Measurements from ENCODE around the gene WDFY4. TPM values are rescaled to one million over a fixed set of nuclear protein-coding genes. Genes with fewer than 3 reads are reported as not detected.

Gene WDFY4
- polyA plus RNA-seq, 6 donors from 2014 or later, result 46.5 to 98.0 (median 80.0) TPM

GRCh38 chr10:48887982-48888381, 203.3 kb downstream of the WDFY4 start:
- ATAC-seq (ENCODE audit: low read depth in 2 of 2) (no peak), DNase-seq (no peak)
- Mint-ChIP-seq H3K27me3 (no peaks in the 10 kb centered on the region), H3K27ac (peak overlapping the region in 4 of 6 donors; percentile 13 to 57 (median 32)), H3K4me3 (no peak overlapping the region), H3K4me1 (peaks cover 0 to 8% (median 2%) of the 10 kb centered on the region in 3 donors), H3K36me3 (peaks cover 29 to 56% of the 10 kb centered on the region in 2 donors), H3K9me3 (no peaks in the 10 kb centered on the region)

GRCh38 chr10:48890888-48891850, 206.5 kb downstream of the WDFY4 start:
- Mint-ChIP-seq H3K36me3 (peaks cover 29 to 49% of the 10 kb centered on the region in 2 donors), H3K9me3 (no peaks in the 10 kb centered on the region), H3K27ac (peak overlapping the region in 3 of 6 donors; percentile 1 to 59 (median 57)), H3K4me1 (peaks cover 0 to 8% (median 2%) of the 10 kb centered on the region in 3 donors), H3K4me3 (no peak overlapping the region), H3K27me3 (no peaks in the 10 kb centered on the region)
- ATAC-seq (ENCODE audit: low read depth in 2 of 2) (no peak), DNase-seq (no peak)

- DNase-seq, result no peak
- Mint-ChIP-seq H3K4me3 (no peak overlapping the region), H3K9me3 (peaks cover 0 to 2% (median 0%) of the 10 kb centered on the region in 7 donors), H3K27me3 (no peaks in the 10 kb centered on the region), H3K36me3 (peaks cover 29 to 35% of the 10 kb centered on the region in 2 donors), H3K4me1 (peaks cover 0 to 6% (median 2%) of the 10 kb centered on the region in 3 donors), H3K27ac (no peak overlapping the region)
- ATAC-seq (ENCODE audit: low read depth in 2 of 2), result no peak
Measured at GRCh38 chr10:48894911-48895802, 210.5 kb downstream of the WDFY4 start.

GRCh38 chr10:48895803-48896195, 211.1 kb downstream of the WDFY4 start:
- no peaks in the 10 kb centered on the region for H3K27me3 Mint-ChIP-seq
- peak overlapping the region in 1 of 6 donors; percentile 47 for H3K27ac Mint-ChIP-seq
- no peak for ATAC-seq (ENCODE audit: low read depth in 2 of 2)
- DNase-seq, result no peak
- peak overlapping the region in 1 of 8 donors; percentile 33 for H3K4me3 Mint-ChIP-seq
- peaks cover 23 to 29% of the 10 kb centered on the region in 2 donors for H3K36me3 Mint-ChIP-seq
- H3K4me1 Mint-ChIP-seq, result peaks cover 0 to 6% (median 0%) of the 10 kb centered on the region in 3 donors
- H3K9me3 Mint-ChIP-seq, result peaks cover 0 to 2% (median 0%) of the 10 kb centered on the region in 7 donors

GRCh38 chr10:48896756-48897440, 212.2 kb downstream of the WDFY4 start:
- Mint-ChIP-seq H3K4me3 (no peak overlapping the region), H3K36me3 (peaks cover 19 to 26% of the 10 kb centered on the region in 2 donors), H3K27me3 (no peaks in the 10 kb centered on the region), H3K4me1 (peaks cover 0 to 6% (median 0%) of the 10 kb centered on the region in 3 donors), H3K27ac (peak overlapping the region in 2 of 6 donors; percentile 47 to 71), H3K9me3 (peaks cover 0 to 2% (median 0%) of the 10 kb centered on the region in 7 donors)
- no peak for DNase-seq
- ATAC-seq (ENCODE audit: low read depth in 2 of 2), result no peak

- Mint-ChIP-seq H3K36me3 (peaks cover 16 to 27% of the 10 kb centered on the region in 2 donors), H3K27ac (no peak overlapping the region), H3K27me3 (no peaks in the 10 kb centered on the region)
Measured at GRCh38 chr10:48897441-48897790, 212.7 kb downstream of the WDFY4 start.

GRCh38 chr10:48898426-48898825, 213.8 kb downstream of the WDFY4 start:
- Mint-ChIP-seq H3K27ac (peak overlapping the region in 1 of 6 donors; percentile 86), H3K9me3 (peaks cover 0 to 2% (median 0%) of the 10 kb centered on the region in 7 donors), H3K4me3 (no peak overlapping the region), H3K4me1 (peaks cover 0 to 13% (median 5%) of the 10 kb centered on the region in 3 donors), H3K36me3 (peaks cover 14 to 37% of the 10 kb centered on the region in 2 donors), H3K27me3 (no peaks in the 10 kb centered on the region)
- DNase-seq (no peak), ATAC-seq (ENCODE audit: low read depth in 2 of 2) (no peak)

More at GRCh38 chr10:48897441-48897790, 212.7 kb downstream of the WDFY4 start:
- H3K9me3 Mint-ChIP-seq, result peaks cover 0 to 2% (median 0%) of the 10 kb centered on the region in 7 donors
- DNase-seq (no peak), ATAC-seq (ENCODE audit: low read depth in 2 of 2) (no peak)
- H3K4me1 Mint-ChIP-seq, result peaks cover 0 to 7% (median 0%) of the 10 kb centered on the region in 3 donors
- H3K4me3 Mint-ChIP-seq, result no peak overlapping the region

GRCh38 chr10:48899781-48900180, 215.1 kb downstream of the WDFY4 start:
- Mint-ChIP-seq H3K4me3 (no peak overlapping the region), H3K27me3 (no peaks in the 10 kb centered on the region), H3K36me3 (peaks cover 13 to 36% of the 10 kb centered on the region in 2 donors), H3K9me3 (peaks cover 0 to 2% (median 0%) of the 10 kb centered on the region in 7 donors), H3K27ac (peak overlapping the region in 3 of 6 donors; percentile 49 to 89 (median 53)), H3K4me1 (peaks cover 3 to 17% (median 5%) of the 10 kb centered on the region in 3 donors)
- ATAC-seq (ENCODE audit: low read depth in 2 of 2) (no peak), DNase-seq (no peak)

- H3K4me3 Mint-ChIP-seq, result no peak overlapping the region
- DNase-seq, result no peak
- peaks cover 13 to 36% of the 10 kb centered on the region in 2 donors for H3K36me3 Mint-ChIP-seq
- peaks cover 0 to 2% (median 0%) of the 10 kb centered on the region in 7 donors for H3K9me3 Mint-ChIP-seq
- no peak for ATAC-seq (ENCODE audit: low read depth in 2 of 2)
- H3K27ac Mint-ChIP-seq, result peak overlapping the region in 3 of 6 donors; percentile 27 to 89 (median 53)
- H3K4me1 Mint-ChIP-seq, result peaks cover 3 to 17% (median 5%) of the 10 kb centered on the region in 3 donors
- no peaks in the 10 kb centered on the region for H3K27me3 Mint-ChIP-seq
Measured at GRCh38 chr10:48900371-48900801, 215.7 kb downstream of the WDFY4 start.

GRCh38 chr10:48901319-48901718, 216.6 kb downstream of the WDFY4 start:
- no peak for ATAC-seq (ENCODE audit: low read depth in 2 of 2)
- peaks cover 16 to 36% of the 10 kb centered on the region in 2 donors for H3K36me3 Mint-ChIP-seq
- H3K27ac Mint-ChIP-seq, result peak overlapping the region in 1 of 6 donors; percentile 45
- no peaks in the 10 kb centered on the region for H3K27me3 Mint-ChIP-seq
- peaks cover 0 to 2% (median 0%) of the 10 kb centered on the region in 7 donors for H3K9me3 Mint-ChIP-seq
- no peak for DNase-seq
- H3K4me1 Mint-ChIP-seq, result peaks cover 3 to 17% (median 5%) of the 10 kb centered on the region in 3 donors
- no peak overlapping the region for H3K4me3 Mint-ChIP-seq

GRCh38 chr10:48902096-48902495, 217.4 kb downstream of the WDFY4 start:
- H3K27me3 Mint-ChIP-seq, result no peaks in the 10 kb centered on the region
- DNase-seq, result no peak
- no peak for ATAC-seq (ENCODE audit: low read depth in 2 of 2)
- H3K27ac Mint-ChIP-seq, result peak overlapping the region in 1 of 6 donors; percentile 21
- no peaks in the 10 kb centered on the region for H3K9me3 Mint-ChIP-seq
- no peak overlapping the region for H3K4me3 Mint-ChIP-seq
- H3K4me1 Mint-ChIP-seq, result peaks cover 3 to 14% (median 5%) of the 10 kb centered on the region in 3 donors
- peaks cover 23 to 36% of the 10 kb centered on the region in 2 donors for H3K36me3 Mint-ChIP-seq

- Mint-ChIP-seq H3K27ac (peak overlapping the region in 4 of 6 donors; percentile 1 to 91 (median 36)), H3K4me3 (peak overlapping the region in 2 of 8 donors; percentile 10 to 43), H3K9me3 (no peaks in the 10 kb centered on the region), H3K27me3 (no peaks in the 10 kb centered on the region), H3K36me3 (peaks cover 27 to 36% of the 10 kb centered on the region in 2 donors), H3K4me1 (peaks cover 3 to 14% (median 11%) of the 10 kb centered on the region in 3 donors)
- DNase-seq (no peak), ATAC-seq (ENCODE audit: low read depth in 2 of 2) (no peak)
Measured at GRCh38 chr10:48903151-48903550, 218.5 kb downstream of the WDFY4 start.
